Measurements from ENCODE around the gene NFKBIE.
"Not testable (repeated sequence)": the region's sequence is repeated elsewhere in the genome, so short reads cannot be mapped to it uniquely, and the experiment has no call there.

Gene NFKBIE

GRCh38 chr6:44238687-44239350, 26.5 kb downstream of the NFKBIE start:
- DNase-seq = no peak

DNA sequence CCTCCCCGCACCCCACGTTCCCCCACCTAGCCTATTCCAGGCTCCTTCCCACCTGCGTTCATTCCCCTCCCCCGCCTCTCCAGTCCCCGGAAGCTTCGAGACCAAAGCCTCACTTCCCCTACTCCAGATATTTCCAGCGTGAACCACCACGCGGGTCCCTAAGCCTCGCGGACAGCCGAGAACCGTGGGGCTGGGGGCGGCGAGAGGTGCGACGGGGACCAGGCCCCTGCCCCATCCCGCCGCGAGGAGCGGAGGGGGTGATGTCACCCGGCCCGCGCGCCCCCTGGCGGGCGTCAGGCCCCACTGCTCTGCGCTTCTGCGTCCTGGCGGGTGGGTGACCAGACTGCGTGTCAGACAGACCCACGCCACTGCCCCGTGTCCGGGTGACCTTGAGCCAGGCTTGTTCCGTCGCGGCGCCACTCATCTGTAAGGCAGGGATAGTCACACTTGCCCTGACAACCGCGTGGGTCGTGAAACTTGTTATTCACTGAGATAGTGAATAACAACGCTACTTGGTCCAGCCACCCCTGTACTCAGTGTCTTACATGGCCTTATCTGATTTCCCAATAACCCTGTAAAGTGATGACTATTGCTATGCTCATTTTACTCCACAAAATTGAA, 27.4 kb downstream of the NFKBIE start:
- DNase-seq = peak; percentile 85

- DNase-seq = peak; percentile 94
Observed at GRCh38 chr6:44237021-44237812, 28.1 kb downstream of the NFKBIE start.

DNA sequence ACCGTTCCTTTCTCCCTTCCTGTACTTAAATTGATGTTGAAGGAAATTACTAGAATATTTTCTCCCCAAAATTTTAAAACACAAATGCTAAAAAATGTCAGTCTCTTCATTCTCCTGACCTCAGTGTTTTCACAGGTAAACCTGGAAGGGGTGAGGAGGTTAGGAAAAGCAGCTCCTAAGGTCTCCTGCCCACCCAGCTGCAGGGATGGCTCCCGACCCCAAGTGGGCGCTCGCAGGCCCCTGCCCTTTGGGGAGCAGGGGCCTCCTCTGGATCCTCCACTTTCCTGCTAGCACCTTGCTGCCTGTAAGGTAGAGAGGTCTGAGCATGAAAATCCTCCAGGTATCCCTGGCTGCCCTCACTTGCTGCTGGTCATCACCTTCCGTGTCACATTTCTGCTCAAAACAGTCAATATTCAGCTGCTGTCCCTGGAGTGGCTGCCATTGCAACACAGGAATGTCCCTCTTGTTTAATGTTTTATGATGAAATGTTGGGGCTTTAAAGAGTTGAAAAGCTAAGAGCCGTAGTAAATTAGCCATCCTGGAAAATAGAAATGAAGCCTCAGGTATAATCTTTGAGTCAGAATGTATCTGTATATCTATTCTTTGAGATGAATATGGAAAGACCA, 29.3 kb downstream of the NFKBIE start:
- DNase-seq = no peak

GRCh38 chr6:44235269-44235668, 30.1 kb downstream of the NFKBIE start:
- DNase-seq = no peak

GRCh38 chr6:44234101-44235025, 31.0 kb downstream of the NFKBIE start:
- peak; percentile 71 for DNase-seq

GRCh38 chr6:44233567-44234100, 31.7 kb downstream of the NFKBIE start:
- DNase-seq = no peak

- peak; percentile 53 for DNase-seq
Observed at GRCh38 chr6:44232676-44233566, 32.4 kb downstream of the NFKBIE start.

DNA sequence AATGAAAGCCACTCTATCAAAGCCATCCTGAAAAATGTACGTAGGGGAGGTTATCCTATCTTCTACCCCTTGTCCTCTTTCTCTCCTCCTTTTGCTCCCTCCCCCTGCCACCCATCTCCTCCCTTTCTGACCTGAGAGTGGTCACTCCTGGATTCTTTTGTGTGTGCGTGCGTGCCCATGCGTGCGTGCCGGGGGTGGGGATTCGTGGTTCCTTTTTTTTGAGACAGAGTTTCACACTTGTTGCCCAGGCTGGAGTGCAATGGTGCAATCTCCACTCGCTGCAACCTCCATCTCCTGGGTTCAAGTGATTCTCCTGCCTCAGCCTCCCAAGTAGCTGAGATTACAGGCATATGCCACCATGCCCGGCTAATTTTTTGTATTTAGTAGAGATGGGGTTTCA, 33.9 kb downstream of the NFKBIE start:
- DNase-seq = not testable (repeated sequence)

GRCh38 chr6:44230034-44230675, 35.2 kb downstream of the NFKBIE start:
- no peak for DNase-seq

- DNase-seq = no peak
Observed at GRCh38 chr6:44229376-44230033, 35.8 kb downstream of the NFKBIE start.

DNA sequence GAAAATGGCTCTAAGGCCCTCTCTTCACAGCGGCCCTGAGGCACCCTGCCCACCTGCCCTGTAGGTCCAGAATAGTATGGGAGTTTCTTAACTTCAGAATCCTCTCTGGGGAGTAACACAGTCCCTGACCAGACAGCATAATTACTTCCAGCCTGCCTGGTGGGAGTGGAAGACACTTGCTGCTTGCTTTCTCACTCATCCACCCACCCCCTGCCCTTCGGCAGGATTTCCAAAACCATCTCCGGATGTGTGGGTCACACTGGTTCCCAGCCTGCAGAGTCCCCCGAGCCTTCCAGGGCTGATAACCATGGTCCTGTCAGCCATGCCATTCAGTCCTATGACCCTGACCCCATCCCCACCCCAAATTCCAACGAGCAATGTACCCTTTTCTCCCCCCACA, 36.5 kb downstream of the NFKBIE start:
- no peak for DNase-seq

DNA sequence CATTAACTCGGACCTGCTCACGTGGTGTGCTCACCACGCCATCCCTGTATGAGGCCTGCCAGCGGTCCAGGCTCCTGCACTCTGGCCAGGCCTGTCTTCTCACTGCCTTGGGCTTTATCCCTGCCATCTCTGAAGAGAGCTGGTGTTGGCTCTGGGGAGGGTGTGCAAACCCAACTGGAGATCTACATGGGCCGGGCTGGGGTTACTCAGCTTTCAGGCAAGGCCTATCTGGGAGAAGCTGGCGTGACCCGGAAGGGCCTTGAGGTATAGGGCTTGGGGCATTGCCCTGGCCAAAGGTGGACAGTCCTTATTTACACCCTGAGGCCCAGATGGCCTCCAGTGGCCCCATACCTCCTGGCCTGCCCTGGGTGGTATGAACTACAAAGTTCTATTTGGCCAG, 36.9 kb downstream of the NFKBIE start:
- DNase-seq = no peak

- no peak for DNase-seq
Observed at GRCh38 chr6:44228031-44228430, 37.3 kb downstream of the NFKBIE start.

GRCh38 chr6:44227148-44227793, 38.1 kb downstream of the NFKBIE start:
- DNase-seq = no peak

DNA sequence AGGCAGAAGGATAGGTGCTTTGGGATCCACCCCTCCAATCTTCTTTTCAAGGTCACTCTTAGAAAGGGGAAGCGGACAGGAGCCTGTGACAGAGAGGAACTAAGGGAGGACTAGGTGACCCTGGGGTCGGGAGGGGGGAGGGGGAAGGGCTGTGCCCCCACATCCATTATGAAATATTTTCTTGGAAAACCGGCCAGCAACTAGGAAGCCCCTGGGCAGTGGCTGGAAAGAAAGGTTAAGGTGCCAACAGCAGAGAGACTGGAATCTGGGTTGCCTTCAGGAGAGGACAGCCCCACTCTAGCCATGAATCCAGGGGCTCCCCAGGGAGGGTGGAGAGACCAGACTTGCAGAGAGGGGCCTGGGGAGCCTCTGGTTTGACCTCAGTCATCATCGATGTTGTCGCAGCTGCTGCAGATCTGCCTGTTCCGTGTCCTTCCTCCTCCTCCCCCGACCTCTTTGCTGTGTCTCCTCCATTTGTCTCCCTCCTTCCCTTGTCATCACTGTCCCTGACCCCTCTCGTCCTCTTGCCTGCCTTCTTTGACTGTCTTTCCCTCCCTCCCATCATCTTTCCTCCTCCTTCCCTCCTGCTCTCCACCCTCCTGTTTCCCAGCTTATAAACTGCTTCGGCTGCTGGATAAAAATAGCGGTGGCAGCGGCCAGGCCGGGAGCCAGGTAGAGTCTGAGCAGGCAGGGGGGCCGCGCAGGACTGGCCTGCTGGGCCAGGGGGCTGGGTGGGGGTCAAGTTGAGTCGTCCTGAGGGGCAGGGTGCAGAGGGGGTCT, 38.8 kb downstream of the NFKBIE start:
- no peak for DNase-seq

GRCh38 chr6:44225579-44226325, 39.6 kb downstream of the NFKBIE start:
- peak; percentile 93 for DNase-seq

DNA sequence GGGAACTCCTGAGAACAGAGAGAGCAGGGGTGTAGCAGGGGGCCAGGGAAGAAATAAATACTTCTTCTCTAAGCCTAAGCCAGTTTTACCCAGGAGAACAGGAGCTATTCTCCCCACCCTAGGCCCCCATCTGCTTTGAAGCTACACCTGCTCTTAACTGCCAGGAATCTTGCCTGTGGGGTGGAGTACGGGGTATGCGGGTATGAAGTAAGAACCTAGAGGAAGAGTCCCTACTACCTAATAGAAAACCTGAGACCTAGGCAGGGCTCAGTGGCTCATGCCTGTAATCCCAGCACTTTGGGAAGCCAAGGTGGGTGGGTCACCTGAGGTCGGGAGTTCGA, 40.4 kb downstream of the NFKBIE start:
- no peak for DNase-seq

Data from hematopoietic multipotent progenitor cell treated with erythropoietin and hydrocortisone succinate and interleukin-3 and kit ligand, for 4 days (in vitro differentiated cells).